Colonic mucosa (tissue), 4 donors: ENCODE measurements around the gene RBM6. TPM values are rescaled to one million over a fixed set of nuclear protein-coding genes. Genes with fewer than 3 reads are reported as not detected.
"Not testable (repeated sequence)": the region's sequence is repeated elsewhere in the genome, so short reads cannot be mapped to it uniquely, and the experiment has no call there.

Experiments used
- DNase-seq: peaks from one replicate; pipeline ENCODE4 v3.0.0-alpha.2; 2020
- H3K27ac ChIP-seq: fragments of 200-600 bp; one replicate; pipeline ENCODE4 v1.8.0; 2021
- H3K27me3 ChIP-seq: fragments of 200-600 bp; one replicate; pipeline ENCODE4 v1.8.0; 2021
- H3K36me3 ChIP-seq: fragments of 200-600 bp; one replicate; pipeline ENCODE4 v1.8.0; 2021
- H3K4me1 ChIP-seq: fragments of 200-600 bp; one replicate; pipeline ENCODE4 v1.8.0; 2021; ENCODE audit warnings: mild to moderate bottlenecking
- H3K4me3 ChIP-seq: fragments of 200-600 bp; one replicate; pipeline ENCODE4 v1.8.0; 2021
- H3K9ac ChIP-seq, 2 donors: one replicate each; pipeline ENCODE4 v1.7.0; 2013; ENCODE audit warnings: control low read depth in 2 of 2, low read depth in 2 of 2, low read length in 2 of 2
- H3K9me3 ChIP-seq: fragments of 200-600 bp; one replicate; pipeline ENCODE4 v1.8.0; 2021
- intact Hi-C: fragments of 100-400 bp; cut with DNase I; formaldehyde crosslinking; loops from one replicate; pipeline ENCODE4 v1.14.1; 2022
- total RNA-seq, 2 donors: library from RNA; stranded (reverse); fragmentation: NEBNext Ultra II Directional in 1 of 2; extraction: Animal tissue kit (Norgen Biotek cat#: 25700) in 1 of 2; gene quantifications; one replicate each; pipeline ENCODE4 v1.2.1, GENCODE V29; 2021
- TF ChIP-seq, protein P1 (sequence below): fragments of 200-600 bp; IDR thresholded peaks from one replicate; pipeline ENCODE4 v1.8.0; 2022; ENCODE audit warnings: antibody characterized with exemption, mild to moderate bottlenecking
- donor health status: healthy.
- donor health status: DM: no; HTN: no; CAD: no.
- donor health status: DM: no; HTN: no; CAD: no.

RBM6 gene
- total RNA-seq, 2 donors from 2014 or later: 49.8 to 60.3 TPM

DNA sequence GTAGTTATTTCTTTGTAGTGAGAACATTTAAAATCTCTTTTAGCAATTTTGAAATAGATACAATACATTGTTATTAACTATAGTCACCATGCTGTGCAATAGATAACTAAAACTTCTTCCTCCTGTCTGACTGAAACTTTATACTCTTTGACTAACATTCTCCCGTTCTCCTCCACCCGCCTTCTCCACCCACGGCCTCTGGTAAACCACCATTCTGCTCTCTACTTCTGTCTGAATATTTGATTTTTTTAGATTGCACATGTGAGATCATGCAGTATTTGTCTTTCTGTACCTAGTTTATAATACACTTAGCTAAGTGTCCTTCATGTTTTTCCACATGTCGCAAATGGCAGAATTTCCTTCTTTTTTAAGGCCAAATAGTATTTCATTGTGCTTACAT, 76.0 kb downstream of the RBM6 start:
- Histone ChIP-seq H3K4me1 (no peaks in the 10 kb centered on the region), H3K27ac (no peak overlapping the region), H3K9ac (no peak overlapping the region), H3K27me3 (no peaks in the 10 kb centered on the region), H3K4me3 (no peak overlapping the region), H3K9me3 (no peaks in the 10 kb centered on the region), H3K36me3 (no peaks in the 10 kb centered on the region)
- TF ChIP-seq, protein P1, sequence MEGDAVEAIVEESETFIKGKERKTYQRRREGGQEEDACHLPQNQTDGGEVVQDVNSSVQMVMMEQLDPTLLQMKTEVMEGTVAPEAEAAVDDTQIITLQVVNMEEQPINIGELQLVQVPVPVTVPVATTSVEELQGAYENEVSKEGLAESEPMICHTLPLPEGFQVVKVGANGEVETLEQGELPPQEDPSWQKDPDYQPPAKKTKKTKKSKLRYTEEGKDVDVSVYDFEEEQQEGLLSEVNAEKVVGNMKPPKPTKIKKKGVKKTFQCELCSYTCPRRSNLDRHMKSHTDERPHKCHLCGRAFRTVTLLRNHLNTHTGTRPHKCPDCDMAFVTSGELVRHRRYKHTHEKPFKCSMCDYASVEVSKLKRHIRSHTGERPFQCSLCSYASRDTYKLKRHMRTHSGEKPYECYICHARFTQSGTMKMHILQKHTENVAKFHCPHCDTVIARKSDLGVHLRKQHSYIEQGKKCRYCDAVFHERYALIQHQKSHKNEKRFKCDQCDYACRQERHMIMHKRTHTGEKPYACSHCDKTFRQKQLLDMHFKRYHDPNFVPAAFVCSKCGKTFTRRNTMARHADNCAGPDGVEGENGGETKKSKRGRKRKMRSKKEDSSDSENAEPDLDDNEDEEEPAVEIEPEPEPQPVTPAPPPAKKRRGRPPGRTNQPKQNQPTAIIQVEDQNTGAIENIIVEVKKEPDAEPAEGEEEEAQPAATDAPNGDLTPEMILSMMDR: no peak
- no peak for DNase-seq
- intact Hi-C loops: no loop called here

GRCh38 chr3:50028346-50028745, 88.4 kb downstream of the RBM6 start:
- no peak overlapping the region for H3K4me3 ChIP-seq
- no peak for DNase-seq
- no peaks in the 10 kb centered on the region for H3K9me3 ChIP-seq
- H3K36me3 ChIP-seq: no peaks in the 10 kb centered on the region
- TF ChIP-seq, protein P1: no peak
- no peaks in the 10 kb centered on the region for H3K4me1 ChIP-seq
- intact Hi-C loops: no loop called here
- H3K27me3 ChIP-seq: no peaks in the 10 kb centered on the region
- H3K27ac ChIP-seq: no peak overlapping the region
- H3K9ac ChIP-seq: no peak overlapping the region

DNA sequence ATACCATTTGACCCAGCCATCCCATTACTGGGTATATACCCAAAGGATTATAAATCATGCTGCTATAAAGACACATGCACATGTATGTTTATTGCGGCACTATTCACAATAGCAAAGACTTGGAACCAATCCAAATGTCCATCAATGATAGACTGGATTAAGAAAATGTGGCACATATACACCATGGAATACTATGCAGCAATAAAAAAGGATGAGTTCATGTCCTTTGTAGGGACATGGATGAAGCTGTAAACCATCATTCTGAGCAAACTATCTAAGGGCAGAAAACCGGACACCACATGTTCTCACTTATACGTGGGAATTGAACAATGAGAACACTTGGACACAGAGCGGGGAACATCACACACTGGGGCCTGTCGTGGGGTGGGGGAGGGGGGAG, 91.3 kb downstream of the RBM6 start:
- H3K27ac ChIP-seq, H3K4me3 ChIP-seq, H3K9me3 ChIP-seq, H3K36me3 ChIP-seq, H3K4me1 ChIP-seq, H3K27me3 ChIP-seq, DNase-seq, intact Hi-C loops, H3K9ac ChIP-seq: not testable (repeated sequence)

- H3K4me1 ChIP-seq: no peaks in the 10 kb centered on the region
- no peak overlapping the region for H3K27ac ChIP-seq
- no peak overlapping the region for H3K4me3 ChIP-seq
- no peak for DNase-seq
- TF ChIP-seq, protein P1: no peak
- no peaks in the 10 kb centered on the region for H3K27me3 ChIP-seq
- no peaks in the 10 kb centered on the region for H3K36me3 ChIP-seq
- intact Hi-C loops: no loop called here
- H3K9me3 ChIP-seq: no peaks in the 10 kb centered on the region
- no peak overlapping the region for H3K9ac ChIP-seq
These were observed 105.0 kb downstream of the RBM6 start for GRCh38 chr3:50044976-50045375.

DNA sequence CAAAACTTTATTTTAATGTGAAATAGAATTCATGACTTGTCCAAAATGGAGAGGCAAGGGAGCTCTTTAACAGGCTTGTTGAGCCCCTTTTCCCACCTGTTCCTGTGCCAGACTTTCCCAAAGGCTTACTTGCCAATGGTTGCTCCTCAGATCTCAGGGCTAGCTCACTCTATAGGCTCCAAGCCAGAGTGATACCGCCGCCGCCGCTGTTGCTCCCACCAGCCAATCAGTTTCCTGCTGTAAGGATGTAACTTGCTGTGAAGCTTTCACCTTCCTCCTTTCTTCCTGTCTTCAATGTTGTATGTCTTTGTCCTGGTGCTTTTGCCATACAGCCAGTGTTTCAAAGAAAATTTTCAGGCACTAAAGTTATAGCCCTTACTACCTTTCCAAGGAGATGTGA, 107.5 kb downstream of the RBM6 start:
- Histone ChIP-seq H3K4me3 (no peak overlapping the region), H3K9me3 (no peaks in the 10 kb centered on the region), H3K4me1 (no peaks in the 10 kb centered on the region), H3K27me3 (no peaks in the 10 kb centered on the region), H3K36me3 (no peaks in the 10 kb centered on the region), H3K27ac (no peak overlapping the region), H3K9ac (no peak overlapping the region)
- TF ChIP-seq, protein P1: no peak
- intact Hi-C loops: no loop called here
- no peak for DNase-seq

DNA sequence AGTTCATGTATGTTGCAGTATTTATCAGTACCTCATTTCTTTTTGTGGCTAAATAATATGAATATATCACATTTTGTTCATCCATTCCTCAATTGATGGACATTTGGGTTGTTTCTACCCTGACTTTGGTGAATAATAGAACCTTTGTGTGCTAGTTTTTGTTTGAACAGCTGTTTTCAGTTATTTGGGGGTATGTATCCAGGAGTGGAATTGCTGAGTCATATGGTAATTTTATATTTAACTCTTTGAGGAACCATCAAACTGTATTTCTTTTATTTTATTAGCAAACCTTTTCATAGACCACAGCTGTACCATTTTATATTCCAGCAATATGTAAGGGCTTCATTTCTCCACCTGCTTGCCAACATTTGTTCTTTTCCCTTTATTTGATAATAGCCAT, 110.4 kb downstream of the RBM6 start:
- H3K27me3 ChIP-seq: no peaks in the 10 kb centered on the region
- no peak overlapping the region for H3K27ac ChIP-seq
- no peak overlapping the region for H3K4me3 ChIP-seq
- H3K36me3 ChIP-seq: no peaks in the 10 kb centered on the region
- TF ChIP-seq, protein P1: no peak
- no peak for DNase-seq
- intact Hi-C loops: no loop called here
- H3K4me1 ChIP-seq: no peaks in the 10 kb centered on the region
- H3K9me3 ChIP-seq: no peaks in the 10 kb centered on the region
- H3K9ac ChIP-seq: no peak overlapping the region
